LNCaP clone FGC (cell line): ENCODE results near the gene NUDT7.

Source experiments
- DNase-seq: peaks from one replicate; pipeline ENCODE4 v3.0.0-alpha.2; 2011; ENCODE audit warnings: low read depth
- H3K4me3 ChIP-seq: 2 replicates; pipeline ENCODE4 v1.5.1; 2011; ENCODE audit warnings: mild to moderate bottlenecking, low read depth, low read length, control low read depth
- CTCF ChIP-seq: IDR thresholded peaks from 2 replicates; pipeline ENCODE4 v1.5.1; 2012; ENCODE audit warnings: mild to moderate bottlenecking; ENCODE audit not compliant: control insufficient read depth, insufficient read depth; ENCODE audit errors: extremely low read depth

Gene NUDT7

GRCh38 chr16:77758046-77758445, 35.7 kb downstream of the NUDT7 start:
- DNase-seq = no peak
- no peak for TF ChIP-seq CTCF
- no peak overlapping the region for H3K4me3 ChIP-seq

GRCh38 chr16:77758508-77758907, 36.2 kb downstream of the NUDT7 start:
- H3K4me3 ChIP-seq = no peak overlapping the region
- no peak for DNase-seq
- TF ChIP-seq CTCF = no peak

- no peak for DNase-seq
- no peak for TF ChIP-seq CTCF
- H3K4me3 ChIP-seq = no peak overlapping the region
Observed at GRCh38 chr16:77759201-77759600, 36.9 kb downstream of the NUDT7 start.

- DNase-seq = no peak
- no peak for TF ChIP-seq CTCF
- no peak overlapping the region for H3K4me3 ChIP-seq
Observed at GRCh38 chr16:77759821-77760220, 37.5 kb downstream of the NUDT7 start.

GRCh38 chr16:77760800-77761199, 38.5 kb downstream of the NUDT7 start:
- no peak for TF ChIP-seq CTCF
- DNase-seq = no peak
- no peak overlapping the region for H3K4me3 ChIP-seq

- DNase-seq = no peak
- no peak overlapping the region for H3K4me3 ChIP-seq
- TF ChIP-seq CTCF = no peak
Observed at GRCh38 chr16:77761204-77761603, 38.9 kb downstream of the NUDT7 start.

- no peak for DNase-seq
- no peak for TF ChIP-seq CTCF
- H3K4me3 ChIP-seq = no peak overlapping the region
Observed at GRCh38 chr16:77762262-77762661, 39.9 kb downstream of the NUDT7 start.
